Liver (tissue), 9 donors: ENCODE data around the gene WHRN. TPM values are rescaled to one million over a fixed set of nuclear protein-coding genes. Genes with fewer than 3 reads are reported as not detected.

Source experiments
- DNase-seq: peaks from one replicate; pipeline ENCODE4 v3.0.0-alpha.2; 2017; ENCODE audit warnings: low spot score
- H3K27ac ChIP-seq, 2 donors: one replicate each; pipeline ENCODE4 v1.7.0; 2013; ENCODE audit warnings: inconsistent platforms in 2 of 2, low read length in 2 of 2, control low read depth in 1 of 2, low read depth in 1 of 2, mild to moderate bottlenecking in 1 of 2
- H3K27me3 ChIP-seq, 4 donors: one replicate each; pipeline versions ENCODE4 v1.6.1 to v1.7.0; 2013; ENCODE audit warnings: low read length in 3 of 4, inconsistent platforms in 1 of 4, mild to moderate bottlenecking in 1 of 4, moderate library complexity in 1 of 4; ENCODE audit not compliant: control insufficient read depth in 4 of 4, insufficient read depth in 4 of 4
- H3K36me3 ChIP-seq, 4 donors: one replicate each; pipeline versions ENCODE4 v1.6.1 to v1.7.0; 2013; ENCODE audit warnings: low read length in 3 of 4, mild to moderate bottlenecking in 3 of 4, low read depth in 1 of 4, moderate library complexity in 1 of 4; ENCODE audit not compliant: control insufficient read depth in 4 of 4, insufficient read depth in 3 of 4
- H3K4me1 ChIP-seq, 4 donors: one replicate each; pipeline versions ENCODE4 v1.6.1 to v1.7.0; 2013; ENCODE audit warnings: low read length in 3 of 4, mild to moderate bottlenecking in 3 of 4, moderate library complexity in 1 of 4; ENCODE audit not compliant: control insufficient read depth in 4 of 4, insufficient read depth in 4 of 4
- H3K4me3 ChIP-seq, 3 donors: one replicate each; pipeline versions ENCODE4 v1.6.1 to v1.7.0; 2013; ENCODE audit warnings: low read length in 3 of 3, control low read depth in 1 of 3, low read depth in 1 of 3, mild to moderate bottlenecking in 1 of 3
- H3K9ac ChIP-seq, 2 donors: one replicate each; pipeline ENCODE4 v1.7.0; 2013; ENCODE audit warnings: low read length in 2 of 2, mild to moderate bottlenecking in 2 of 2, moderate library complexity in 2 of 2, control low read depth in 1 of 2, low read depth in 1 of 2
- H3K9me3 ChIP-seq, 4 donors: one replicate each; pipeline versions ENCODE4 v1.6.1 to v1.7.0; 2013; ENCODE audit warnings: low read length in 3 of 4; ENCODE audit not compliant: control insufficient read depth in 4 of 4
- CTCF ChIP-seq: fragments of 150-350 bp; IDR thresholded peaks from 2 replicates; pipeline ENCODE4 v1.5.1; 2017; ENCODE audit warnings: improper control_type of control experiment, low read depth, low read length; ENCODE audit not compliant: missing input control
- EGR1 ChIP-seq, 2 donors: IDR thresholded peaks; 2 replicates each; pipeline ENCODE4 v1.6.1; 2016 to 2018; ENCODE audit warnings: antibody characterized with exemption in 2 of 2, low read depth in 2 of 2
- FOXA1 ChIP-seq: IDR thresholded peaks from 2 replicates; pipeline ENCODE4 v1.6.1; 2016; ENCODE audit warnings: antibody characterized with exemption
- FOXA2 ChIP-seq: IDR thresholded peaks from 2 replicates; pipeline ENCODE4 v1.6.1; 2016; ENCODE audit warnings: antibody characterized with exemption
- GABPA ChIP-seq, 2 donors: IDR thresholded peaks in 1 of 2; conservative IDR thresholded peaks in 1 of 2; 2 replicates each; pipeline ENCODE4 v1.6.1; 2016; ENCODE audit warnings: antibody characterized with exemption in 2 of 2, mild to moderate bottlenecking in 1 of 2, moderate library complexity in 1 of 2
- HNF4A ChIP-seq, 2 donors: conservative IDR thresholded peaks; 2 replicates each; pipeline ENCODE4 v1.6.1; 2016; ENCODE audit warnings: antibody characterized with exemption in 2 of 2, mild to moderate bottlenecking in 2 of 2
- JUND ChIP-seq, 2 donors: IDR thresholded peaks; 2 replicates each; pipeline ENCODE4 v1.6.1; 2016; ENCODE audit warnings: antibody characterized with exemption in 2 of 2
- NR2F2 ChIP-seq: IDR thresholded peaks from 2 replicates; pipeline ENCODE4 v1.6.1; 2016; ENCODE audit warnings: antibody characterized with exemption
- RAD21 ChIP-seq, 2 donors: IDR thresholded peaks; 2 replicates each; pipeline ENCODE4 v1.6.1; 2016; ENCODE audit warnings: antibody characterized with exemption in 2 of 2, mild to moderate bottlenecking in 2 of 2
- REST ChIP-seq: IDR thresholded peaks from 2 replicates; pipeline ENCODE4 v1.6.1; 2016; ENCODE audit warnings: antibody characterized with exemption, mild to moderate bottlenecking
- RXRA ChIP-seq, 2 donors: IDR thresholded peaks; 2 replicates each; pipeline ENCODE4 v1.6.1; 2017 to 2018; ENCODE audit warnings: antibody characterized with exemption in 2 of 2, mild to moderate bottlenecking in 1 of 2
- SP1 ChIP-seq: IDR thresholded peaks from 2 replicates; pipeline ENCODE4 v1.6.1; 2018; ENCODE audit warnings: antibody characterized with exemption, mild to moderate bottlenecking
- TAF1 ChIP-seq: conservative IDR thresholded peaks from 2 replicates; pipeline ENCODE4 v1.6.1; 2016; ENCODE audit warnings: antibody characterized with exemption, mild to moderate bottlenecking
- ZBTB33 ChIP-seq: IDR thresholded peaks from 2 replicates; pipeline ENCODE4 v1.6.1; 2016; ENCODE audit warnings: antibody characterized with exemption
- WGBS: extraction: QIAGEN DNeasy Blood & Tissue Kit; methylation state at CpG from one replicate; pipeline ENCODE4 v1.1.7; 2013; 5-methylcytosine and 5-hydroxymethylcytosine counted together
- polyA plus RNA-seq, 2 donors: library from polyadenylated mRNA; stranded (reverse) in 1 of 2; unstranded in 1 of 2; fragments of 200-250 nt in 1 of 2; fragments of >200 nt in 1 of 2; fragmentation: Nextera tagmentation in 1 of 2; extraction: Ambion mirVana in 1 of 2; gene quantifications; one replicate each; pipeline versions ENCODE4 v1.2.1 to v1.2.3, GENCODE V29; 2013 to 2015
- total RNA-seq, 2 donors: library from RNA; depleted of rRNA; stranded (reverse); fragments of >200 nt; gene quantifications; one replicate each; pipeline ENCODE4 v1.2.3, GENCODE V29; 2014
- donor health status: healthy.
- donor health status: healthy.
- donor health status: healthy.
- donor health status: healthy.
- donor health status: healthy.

Gene WHRN
- total and polyA plus RNA-seq, 4 donors = 0.42 to 1.9 (median 0.88) TPM

- no peak for TF ChIP-seq CTCF
Measured at GRCh38 chr9:114499528-114499927, 5.7 kb downstream of the WHRN start (continued).

- DNase-seq = no peak
- H3K36me3 ChIP-seq = no peaks in the 10 kb centered on the region
- no peaks in the 10 kb centered on the region for H3K9me3 ChIP-seq
- no peaks in the 10 kb centered on the region for H3K27me3 ChIP-seq
- TF ChIP-seq GABPA (IDR thresholded peaks at IDR 0.05 in 1 of 2, conservative IDR thresholded peaks at IDR 0.05 in 1 of 2) = no peak
- TF ChIP-seq HNF4A (conservative IDR thresholded peaks at IDR 0.05) = no peak
- no peak for TF ChIP-seq JUND (IDR thresholded peaks at IDR 0.05)
- no peak for TF ChIP-seq RXRA (IDR thresholded peaks at IDR 0.05)
- TF ChIP-seq NR2F2 = no peak
- TF ChIP-seq EGR1 (IDR thresholded peaks at IDR 0.05; ENCODE audit: low read depth in 2 of 2) = no peak
- TF ChIP-seq FOXA1 = no peak
- no peak for TF ChIP-seq CTCF
- no peak for TF ChIP-seq ZBTB33
- no peak for TF ChIP-seq TAF1
- no peak overlapping the region for H3K27ac ChIP-seq
- no peak overlapping the region for H3K9ac ChIP-seq
- 90% methylated on average over 7 of the region's 7 CpGs for WGBS
- H3K4me1 ChIP-seq = peaks cover 0 to 9% (median 5%) of the 10 kb centered on the region in 4 donors
- no peak overlapping the region for H3K4me3 ChIP-seq
Measured at GRCh38 chr9:114497727-114498382, 7.4 kb downstream of the WHRN start.

GRCh38 chr9:114497236-114497635, 8.0 kb downstream of the WHRN start:
- 80% methylated on average over 2 of the region's 2 CpGs for WGBS
- H3K27ac ChIP-seq = no peak overlapping the region
- H3K27me3 ChIP-seq = no peaks in the 10 kb centered on the region
- no peak overlapping the region for H3K9ac ChIP-seq
- TF ChIP-seq CTCF = no peak
- no peak for TF ChIP-seq FOXA1
- TF ChIP-seq TAF1 = no peak
- no peak for TF ChIP-seq REST
- TF ChIP-seq ZBTB33 = no peak
- TF ChIP-seq JUND (IDR thresholded peaks at IDR 0.05) = no peak
- TF ChIP-seq GABPA (IDR thresholded peaks at IDR 0.05 in 1 of 2, conservative IDR thresholded peaks at IDR 0.05 in 1 of 2) = no peak
- TF ChIP-seq FOXA2 = no peak
- no peak for TF ChIP-seq SP1
- TF ChIP-seq RAD21 (IDR thresholded peaks at IDR 0.05) = no peak
- no peak for TF ChIP-seq RXRA (IDR thresholded peaks at IDR 0.05)
- DNase-seq = no peak
- H3K9me3 ChIP-seq = no peaks in the 10 kb centered on the region
- no peaks in the 10 kb centered on the region for H3K36me3 ChIP-seq
- no peak overlapping the region for H3K4me3 ChIP-seq
- peaks cover 0 to 9% (median 5%) of the 10 kb centered on the region in 4 donors for H3K4me1 ChIP-seq
